C4-2B (cell line): ENCODE measurements around the gene CAMK1D.

ENCODE experiments used
- H3K27ac ChIP-seq: fragments of 450-650 bp; 2 replicates; pipeline ENCODE4 v1.5.1; 2017
- ZFX ChIP-seq: fragments of 450-650 bp; IDR thresholded peaks from 2 replicates; pipeline ENCODE4 v1.6.1; 2017
- TF ChIP-seq, protein P1 (sequence below): fragments of 450-650 bp; conservative IDR thresholded peaks from 2 replicates; pipeline ENCODE4 v1.5.1; 2017; ENCODE audit warnings: mild to moderate bottlenecking

CAMK1D gene

GRCh38 chr10:12341526-12341925 lies 7.8 kb upstream of the CAMK1D start:
- no peak overlapping the region for H3K27ac ChIP-seq
- no peak for TF ChIP-seq ZFX
- TF ChIP-seq, protein P1, sequence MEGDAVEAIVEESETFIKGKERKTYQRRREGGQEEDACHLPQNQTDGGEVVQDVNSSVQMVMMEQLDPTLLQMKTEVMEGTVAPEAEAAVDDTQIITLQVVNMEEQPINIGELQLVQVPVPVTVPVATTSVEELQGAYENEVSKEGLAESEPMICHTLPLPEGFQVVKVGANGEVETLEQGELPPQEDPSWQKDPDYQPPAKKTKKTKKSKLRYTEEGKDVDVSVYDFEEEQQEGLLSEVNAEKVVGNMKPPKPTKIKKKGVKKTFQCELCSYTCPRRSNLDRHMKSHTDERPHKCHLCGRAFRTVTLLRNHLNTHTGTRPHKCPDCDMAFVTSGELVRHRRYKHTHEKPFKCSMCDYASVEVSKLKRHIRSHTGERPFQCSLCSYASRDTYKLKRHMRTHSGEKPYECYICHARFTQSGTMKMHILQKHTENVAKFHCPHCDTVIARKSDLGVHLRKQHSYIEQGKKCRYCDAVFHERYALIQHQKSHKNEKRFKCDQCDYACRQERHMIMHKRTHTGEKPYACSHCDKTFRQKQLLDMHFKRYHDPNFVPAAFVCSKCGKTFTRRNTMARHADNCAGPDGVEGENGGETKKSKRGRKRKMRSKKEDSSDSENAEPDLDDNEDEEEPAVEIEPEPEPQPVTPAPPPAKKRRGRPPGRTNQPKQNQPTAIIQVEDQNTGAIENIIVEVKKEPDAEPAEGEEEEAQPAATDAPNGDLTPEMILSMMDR: no peak

GRCh38 chr10:12344375-12345110 lies 4.8 kb upstream of the CAMK1D start:
- TF ChIP-seq ZFX: no peak
- TF ChIP-seq, protein P1: no peak
- no peak overlapping the region for H3K27ac ChIP-seq

DNA sequence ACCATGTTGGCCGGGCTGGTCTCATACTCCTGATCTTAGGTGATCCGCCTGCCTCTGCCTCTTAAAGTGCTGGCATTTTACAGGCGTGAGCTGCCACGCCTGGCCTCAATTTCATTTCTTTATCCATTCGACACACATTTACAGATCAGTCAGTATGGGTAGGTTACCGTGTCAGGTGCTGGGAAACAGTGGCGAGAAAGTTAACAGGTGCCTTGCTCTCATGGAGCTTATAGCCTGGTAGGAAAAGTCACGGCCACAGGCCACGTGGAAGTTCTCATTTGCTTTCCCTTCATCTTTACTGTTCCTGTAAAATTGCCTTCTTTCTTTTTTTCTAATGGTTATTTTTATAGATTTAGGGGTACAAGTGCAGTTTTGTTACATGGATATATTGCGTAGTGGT lies 2.6 kb upstream of the CAMK1D start:
- TF ChIP-seq ZFX: no peak
- TF ChIP-seq, protein P1: no peak
- H3K27ac ChIP-seq: no peak overlapping the region

- TF ChIP-seq, protein P1: no peak
- H3K27ac ChIP-seq: no peak overlapping the region
Observed at GRCh38 chr10:12348294-12348869, 965 bp upstream of the CAMK1D start.

- peak overlapping the region; percentile 21 for H3K27ac ChIP-seq
- TF ChIP-seq, protein P1: no peak
- TF ChIP-seq ZFX: no peak
Observed at GRCh38 chr10:12349629-12350166, 351 bp downstream of the CAMK1D start.

- no peak for TF ChIP-seq ZFX
- TF ChIP-seq, protein P1: no peak
- peak overlapping the region; percentile 21; the same call in 1 of the 2 replicates for H3K27ac ChIP-seq
Observed at GRCh38 chr10:12350167-12350872, 973 bp downstream of the CAMK1D start.

GRCh38 chr10:12350925-12351324 lies 1.6 kb downstream of the CAMK1D start:
- H3K27ac ChIP-seq: no peak overlapping the region
- no peak for TF ChIP-seq ZFX
- TF ChIP-seq, protein P1: no peak
